ENCODE results near the gene COL8A1.
"Not testable (repeated sequence)": the region's sequence is repeated elsewhere in the genome, so short reads cannot be mapped to it uniquely, and the experiment has no call there.

COL8A1 gene

DNA sequence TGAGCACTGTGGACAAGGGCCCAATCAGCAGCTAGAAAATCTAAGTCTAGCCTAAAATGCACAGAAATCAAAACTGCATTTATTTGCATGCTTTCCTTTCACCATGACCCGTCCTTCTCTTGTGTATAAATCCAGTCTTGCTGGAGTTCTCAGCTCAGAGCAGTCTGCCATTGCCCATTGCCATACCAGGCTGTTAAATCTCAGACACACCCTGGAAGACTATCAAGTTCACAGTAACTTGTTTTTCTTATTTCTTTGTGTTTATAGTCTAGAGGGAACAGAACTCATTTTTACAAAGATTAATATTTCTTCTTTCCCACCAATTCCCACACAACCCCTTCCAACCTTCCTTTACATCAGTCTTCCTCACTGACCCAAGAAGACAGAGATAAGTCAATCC, 85.9 kb downstream of the COL8A1 start:
- no peaks in the 10 kb centered on the region for H3K4me1 ChIP-seq (ENCODE audit: control insufficient read depth, insufficient read depth, low read length)
- H3K4me3 ChIP-seq (ENCODE audit: low read length in 2 of 2) = no peak overlapping the region
- H3K9ac ChIP-seq (ENCODE audit: low read length in 2 of 2) = no peak overlapping the region
- H3K27ac ChIP-seq (ENCODE audit: low read length) = no peak overlapping the region
- H3K27me3 ChIP-seq (ENCODE audit: control insufficient read depth in 1 of 2, insufficient read depth in 2 of 2, low read length in 2 of 2) = no peaks in the 10 kb centered on the region
- no peaks in the 10 kb centered on the region for H3K36me3 ChIP-seq (ENCODE audit: control insufficient read depth in 2 of 2, insufficient read depth in 2 of 2, low read length in 2 of 2)
- no peaks in the 10 kb centered on the region for H3K9me3 ChIP-seq (ENCODE audit: control insufficient read depth in 2 of 2, low read length in 2 of 2)

- H3K27me3 ChIP-seq (ENCODE audit: control insufficient read depth in 1 of 2, insufficient read depth in 2 of 2, low read length in 2 of 2) = no peaks in the 10 kb centered on the region
- H3K27ac ChIP-seq (ENCODE audit: low read length) = no peak overlapping the region
- no peaks in the 10 kb centered on the region for H3K4me1 ChIP-seq (ENCODE audit: control insufficient read depth, insufficient read depth, low read length)
- no peak overlapping the region for H3K4me3 ChIP-seq (ENCODE audit: low read length in 2 of 2)
- H3K9me3 ChIP-seq (ENCODE audit: control insufficient read depth in 2 of 2, low read length in 2 of 2) = no peaks in the 10 kb centered on the region
- no peaks in the 10 kb centered on the region for H3K36me3 ChIP-seq (ENCODE audit: control insufficient read depth in 2 of 2, insufficient read depth in 2 of 2, low read length in 2 of 2)
- H3K9ac ChIP-seq (ENCODE audit: low read length in 2 of 2) = no peak overlapping the region
Observed at GRCh38 chr3:99730870-99731269, 92.5 kb downstream of the COL8A1 start.

DNA sequence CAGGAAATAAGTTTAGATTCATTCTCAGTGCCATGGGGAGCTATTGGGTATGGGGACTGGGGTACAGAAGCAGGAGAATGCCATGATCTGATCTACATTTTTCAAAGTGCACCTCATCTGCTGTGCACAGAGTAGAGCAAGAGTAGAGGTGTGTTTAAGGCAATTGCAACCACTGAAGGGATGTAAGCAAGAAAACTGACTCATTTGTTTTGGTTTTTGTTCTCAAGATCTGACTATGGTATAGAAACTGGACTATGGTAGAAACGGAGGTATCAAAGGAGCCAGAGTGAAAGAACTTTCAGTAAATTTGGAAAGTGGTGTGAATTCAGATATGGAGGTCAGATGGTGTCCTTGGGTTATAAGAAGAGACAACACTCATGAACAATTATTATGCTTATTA, 93.1 kb downstream of the COL8A1 start:
- no peak overlapping the region for H3K27ac ChIP-seq (ENCODE audit: low read length)
- no peaks in the 10 kb centered on the region for H3K4me1 ChIP-seq (ENCODE audit: control insufficient read depth, insufficient read depth, low read length)
- H3K9me3 ChIP-seq (ENCODE audit: control insufficient read depth in 2 of 2, low read length in 2 of 2) = no peaks in the 10 kb centered on the region
- H3K27me3 ChIP-seq (ENCODE audit: control insufficient read depth in 1 of 2, insufficient read depth in 2 of 2, low read length in 2 of 2) = no peaks in the 10 kb centered on the region
- H3K9ac ChIP-seq (ENCODE audit: low read length in 2 of 2) = no peak overlapping the region
- no peak overlapping the region for H3K4me3 ChIP-seq (ENCODE audit: low read length in 2 of 2)
- H3K36me3 ChIP-seq (ENCODE audit: control insufficient read depth in 2 of 2, insufficient read depth in 2 of 2, low read length in 2 of 2) = no peaks in the 10 kb centered on the region

DNA sequence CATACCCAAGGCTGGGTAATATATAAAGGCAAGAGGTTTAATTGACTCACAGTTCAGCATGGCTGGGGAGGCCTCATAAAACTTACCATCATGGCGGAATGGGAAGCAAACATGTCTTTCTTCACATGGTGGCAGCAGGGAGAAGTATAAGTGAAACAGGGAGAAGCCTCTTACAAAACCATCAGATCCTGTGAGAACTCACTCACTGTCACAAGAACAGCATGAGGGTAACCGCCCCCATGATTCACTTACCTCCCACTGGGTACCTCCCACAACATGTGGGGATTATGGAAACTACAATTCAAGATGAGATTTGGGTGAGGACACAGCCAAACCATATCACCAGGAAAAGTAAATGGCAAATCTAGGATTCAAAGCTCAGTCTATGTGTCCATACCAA, 102.0 kb downstream of the COL8A1 start:
- H3K36me3 ChIP-seq (ENCODE audit: control insufficient read depth in 2 of 2, insufficient read depth in 2 of 2, low read length in 2 of 2); H3K27me3 ChIP-seq (ENCODE audit: control insufficient read depth in 1 of 2, insufficient read depth in 2 of 2, low read length in 2 of 2); H3K9me3 ChIP-seq (ENCODE audit: control insufficient read depth in 2 of 2, low read length in 2 of 2); H3K4me1 ChIP-seq (ENCODE audit: control insufficient read depth, insufficient read depth, low read length); H3K9ac ChIP-seq (ENCODE audit: low read length in 2 of 2); H3K4me3 ChIP-seq (ENCODE audit: low read length in 2 of 2); H3K27ac ChIP-seq (ENCODE audit: low read length): not testable (repeated sequence)

DNA sequence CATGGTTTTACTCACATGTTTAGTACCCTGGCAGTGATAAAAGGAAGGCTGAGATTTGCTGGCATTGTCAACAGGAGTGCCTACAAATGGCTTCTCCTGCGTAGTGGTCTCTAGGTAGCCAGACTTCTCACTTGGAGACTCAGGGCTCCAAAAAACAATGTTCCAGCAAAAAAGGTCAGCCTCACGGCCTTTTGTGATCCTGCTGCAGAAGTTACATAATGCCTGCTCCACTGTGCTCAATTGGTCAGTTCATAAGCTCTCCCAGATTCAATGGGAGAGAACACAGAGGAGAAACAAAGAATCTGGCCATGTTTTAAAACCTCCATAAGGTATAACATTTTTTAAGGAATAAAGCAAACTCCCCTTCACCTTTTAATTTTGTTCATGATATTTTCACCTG, 103.2 kb downstream of the COL8A1 start:
- Histone ChIP-seq H3K36me3 (ENCODE audit: control insufficient read depth in 2 of 2, insufficient read depth in 2 of 2, low read length in 2 of 2) (peaks cover 2 to 3% of the 10 kb centered on the region in 2 donors), H3K27ac (ENCODE audit: low read length) (no peak overlapping the region), H3K27me3 (ENCODE audit: control insufficient read depth in 1 of 2, insufficient read depth in 2 of 2, low read length in 2 of 2) (no peaks in the 10 kb centered on the region), H3K4me1 (ENCODE audit: control insufficient read depth, insufficient read depth, low read length) (no peaks in the 10 kb centered on the region), H3K9me3 (ENCODE audit: control insufficient read depth in 2 of 2, low read length in 2 of 2) (no peaks in the 10 kb centered on the region), H3K9ac (ENCODE audit: low read length in 2 of 2) (no peak overlapping the region), H3K4me3 (ENCODE audit: low read length in 2 of 2) (no peak overlapping the region)

DNA sequence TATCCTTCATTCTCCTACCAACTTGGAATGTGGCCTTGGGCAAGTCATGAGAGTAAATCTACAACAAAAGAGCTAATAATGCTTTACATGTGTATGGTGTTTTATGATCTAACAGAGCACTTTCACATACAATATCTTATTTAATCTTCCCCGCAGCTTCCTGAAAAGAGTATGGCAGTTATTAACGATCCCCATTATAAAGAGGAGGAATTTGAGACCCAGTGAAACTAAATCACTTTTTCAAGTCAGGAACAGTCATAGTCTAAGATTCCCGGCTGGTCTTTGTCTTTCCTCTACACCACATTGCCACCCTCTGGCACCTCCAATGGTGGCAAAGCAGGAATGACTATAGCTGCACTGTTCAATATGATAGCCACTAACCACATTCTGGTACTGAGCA, 109.5 kb downstream of the COL8A1 start:
- Histone ChIP-seq H3K9me3 (ENCODE audit: control insufficient read depth in 2 of 2, low read length in 2 of 2) (no peaks in the 10 kb centered on the region), H3K4me3 (ENCODE audit: low read length in 2 of 2) (no peak overlapping the region), H3K4me1 (ENCODE audit: control insufficient read depth, insufficient read depth, low read length) (no peaks in the 10 kb centered on the region), H3K9ac (ENCODE audit: low read length in 2 of 2) (no peak overlapping the region), H3K27me3 (ENCODE audit: control insufficient read depth in 1 of 2, insufficient read depth in 2 of 2, low read length in 2 of 2) (no peaks in the 10 kb centered on the region), H3K27ac (ENCODE audit: low read length) (no peak overlapping the region), H3K36me3 (ENCODE audit: control insufficient read depth in 2 of 2, insufficient read depth in 2 of 2, low read length in 2 of 2) (peaks cover 2 to 3% of the 10 kb centered on the region in 2 donors)

- no peaks in the 10 kb centered on the region for H3K4me1 ChIP-seq (ENCODE audit: control insufficient read depth, insufficient read depth, low read length)
- no peaks in the 10 kb centered on the region for H3K27me3 ChIP-seq (ENCODE audit: control insufficient read depth in 1 of 2, insufficient read depth in 2 of 2, low read length in 2 of 2)
- H3K9me3 ChIP-seq (ENCODE audit: control insufficient read depth in 2 of 2, low read length in 2 of 2) = no peaks in the 10 kb centered on the region
- H3K9ac ChIP-seq (ENCODE audit: low read length in 2 of 2) = no peak overlapping the region
- H3K27ac ChIP-seq (ENCODE audit: low read length) = no peak overlapping the region
- no peak overlapping the region for H3K4me3 ChIP-seq (ENCODE audit: low read length in 2 of 2)
- no peaks in the 10 kb centered on the region for H3K36me3 ChIP-seq (ENCODE audit: control insufficient read depth in 2 of 2, insufficient read depth in 2 of 2, low read length in 2 of 2)
Observed at GRCh38 chr3:99751649-99752048, 113.3 kb downstream of the COL8A1 start.

- H3K9ac ChIP-seq (ENCODE audit: low read length in 2 of 2) = no peak overlapping the region
Observed at GRCh38 chr3:99753268-99753975, 115.0 kb downstream of the COL8A1 start.

GRCh38 chr3:99755831-99756230, 117.4 kb downstream of the COL8A1 start:
- Histone ChIP-seq H3K4me3 (ENCODE audit: low read length in 2 of 2) (no peak overlapping the region), H3K27me3 (ENCODE audit: control insufficient read depth in 1 of 2, insufficient read depth in 2 of 2, low read length in 2 of 2) (no peaks in the 10 kb centered on the region), H3K4me1 (ENCODE audit: control insufficient read depth, insufficient read depth, low read length) (no peaks in the 10 kb centered on the region), H3K36me3 (ENCODE audit: control insufficient read depth in 2 of 2, insufficient read depth in 2 of 2, low read length in 2 of 2) (no peaks in the 10 kb centered on the region), H3K9ac (ENCODE audit: low read length in 2 of 2) (no peak overlapping the region), H3K27ac (ENCODE audit: low read length) (no peak overlapping the region), H3K9me3 (ENCODE audit: control insufficient read depth in 2 of 2, low read length in 2 of 2) (no peaks in the 10 kb centered on the region)

More at GRCh38 chr3:99753268-99753975, 115.0 kb downstream of the COL8A1 start:
- no peak overlapping the region for H3K27ac ChIP-seq (ENCODE audit: low read length)
- H3K4me3 ChIP-seq (ENCODE audit: low read length in 2 of 2) = no peak overlapping the region
- no peaks in the 10 kb centered on the region for H3K27me3 ChIP-seq (ENCODE audit: control insufficient read depth in 1 of 2, insufficient read depth in 2 of 2, low read length in 2 of 2)
- H3K9me3 ChIP-seq (ENCODE audit: control insufficient read depth in 2 of 2, low read length in 2 of 2) = no peaks in the 10 kb centered on the region
- H3K36me3 ChIP-seq (ENCODE audit: control insufficient read depth in 2 of 2, insufficient read depth in 2 of 2, low read length in 2 of 2) = no peaks in the 10 kb centered on the region
- H3K4me1 ChIP-seq (ENCODE audit: control insufficient read depth, insufficient read depth, low read length) = no peaks in the 10 kb centered on the region

GRCh38 chr3:99757966-99758365, 119.6 kb downstream of the COL8A1 start:
- Histone ChIP-seq H3K27ac (ENCODE audit: low read length) (no peak overlapping the region), H3K4me3 (ENCODE audit: low read length in 2 of 2) (no peak overlapping the region), H3K4me1 (ENCODE audit: control insufficient read depth, insufficient read depth, low read length) (no peaks in the 10 kb centered on the region), H3K9me3 (ENCODE audit: control insufficient read depth in 2 of 2, low read length in 2 of 2) (no peaks in the 10 kb centered on the region), H3K27me3 (ENCODE audit: control insufficient read depth in 1 of 2, insufficient read depth in 2 of 2, low read length in 2 of 2) (no peaks in the 10 kb centered on the region), H3K36me3 (ENCODE audit: control insufficient read depth in 2 of 2, insufficient read depth in 2 of 2, low read length in 2 of 2) (no peaks in the 10 kb centered on the region), H3K9ac (ENCODE audit: low read length in 2 of 2) (no peak overlapping the region)

GRCh38 chr3:99758502-99759177, 120.2 kb downstream of the COL8A1 start:
- Histone ChIP-seq H3K27me3 (ENCODE audit: control insufficient read depth in 1 of 2, insufficient read depth in 2 of 2, low read length in 2 of 2) (no peaks in the 10 kb centered on the region), H3K9ac (ENCODE audit: low read length in 2 of 2) (no peak overlapping the region), H3K4me1 (ENCODE audit: control insufficient read depth, insufficient read depth, low read length) (no peaks in the 10 kb centered on the region), H3K9me3 (ENCODE audit: control insufficient read depth in 2 of 2, low read length in 2 of 2) (no peaks in the 10 kb centered on the region), H3K4me3 (ENCODE audit: low read length in 2 of 2) (no peak overlapping the region), H3K27ac (ENCODE audit: low read length) (no peak overlapping the region), H3K36me3 (ENCODE audit: control insufficient read depth in 2 of 2, insufficient read depth in 2 of 2, low read length in 2 of 2) (no peaks in the 10 kb centered on the region)
